Activated CD8-positive, alpha-beta memory T cell treated with anti-CD3 and anti-CD28 coated beads for 36 hours (primary cell): ENCODE measurements around the gene GNAS-AS1. TPM values are rescaled to one million over a fixed set of nuclear protein-coding genes. Genes with fewer than 3 reads are reported as not detected.

ENCODE experiments used
- CTCF ChIA-PET: fragments of 350-600 bp; sonication (Branson Sonifier 250); formaldehyde crosslinking; loops from one replicate; lab custom pipeline; 2021; ENCODE audit warnings: antibody characterized with exemption; lab: Charles Lee
- POLR2A ChIA-PET: fragments of 350-600 bp; sonication (Branson Sonifier 250); formaldehyde crosslinking; loops from one replicate; lab custom pipeline; 2021; ENCODE audit warnings: antibody characterized with exemption; lab: Charles Lee
- total RNA-seq, 2 experiments: library from RNA; stranded (reverse); gene quantifications; one replicate each; pipeline ENCODE4 v1.2.3, GENCODE V29; 2021

Gene GNAS-AS1
- total RNA-seq, 2 experiments from 2014 or later: 1.3 TPM

GRCh38 chr20:58889334-58889760 lies 38.6 kb upstream of the GNAS-AS1 start:
- POLR2A ChIA-PET: interaction anchor here (1.0 to 1.7 kb wide), 3 partner anchors 92 to 142 kb away, joined by 3 to 11 read pairs (median 5); partner anchors contain the start of gene ATP5F1E

GRCh38 chr20:58888521-58889333 lies 38.0 kb upstream of the GNAS-AS1 start:
- ChIA-PET CTCF (no interaction called here), POLR2A (interaction anchor here (0.6 to 1.7 kb wide), 4 partner anchors 19 to 143 kb away, joined by 3 to 11 read pairs (median 4); partner anchors contain the start of gene ATP5F1E)

More at GRCh38 chr20:58889334-58889760, 38.6 kb upstream of the GNAS-AS1 start:
- CTCF ChIA-PET: no interaction called here

GRCh38 chr20:58888103-58888502 lies 37.4 kb upstream of the GNAS-AS1 start:
- ChIA-PET POLR2A (no interaction called here), CTCF (no interaction called here)

- CTCF ChIA-PET: interaction anchor here (0.7 to 1.3 kb wide), 3 partner anchors 14 to 321 kb away, joined by 3 read pairs; no protein-coding TSS in a partner anchor
- POLR2A ChIA-PET: interaction anchor here (0.7 kb wide), 1 partner anchor 335 kb away, joined by 3 read pairs; no protein-coding TSS in a partner anchor
Measured at GRCh38 chr20:58886546-58886945, 35.8 kb upstream of the GNAS-AS1 start.

GRCh38 chr20:58884966-58885365 lies 34.3 kb upstream of the GNAS-AS1 start:
- POLR2A ChIA-PET: no interaction called here
- CTCF ChIA-PET: no interaction called here

GRCh38 chr20:58883241-58883691 lies 32.6 kb upstream of the GNAS-AS1 start:
- ChIA-PET POLR2A (no interaction called here), CTCF (no interaction called here)

GRCh38 chr20:58882704-58883089 lies 32.0 kb upstream of the GNAS-AS1 start:
- POLR2A ChIA-PET: no interaction called here

GRCh38 chr20:58880994-58881752 lies 30.5 kb upstream of the GNAS-AS1 start:
- ChIA-PET CTCF (interaction anchor here (1.6 kb wide), 1 partner anchor 11 kb away, joined by 5 read pairs; no protein-coding TSS in a partner anchor), POLR2A (no interaction called here)

More at GRCh38 chr20:58882704-58883089, 32.0 kb upstream of the GNAS-AS1 start:
- CTCF ChIA-PET: interaction anchor here (1.6 kb wide), 1 partner anchor 12 kb away, joined by 5 read pairs; no protein-coding TSS in a partner anchor

GRCh38 chr20:58880441-58880840 lies 29.7 kb upstream of the GNAS-AS1 start:
- ChIA-PET POLR2A (no interaction called here), CTCF (no interaction called here)

GRCh38 chr20:58878399-58878798 lies 27.7 kb upstream of the GNAS-AS1 start:
- ChIA-PET POLR2A (no interaction called here), CTCF (no interaction called here)

- ChIA-PET POLR2A (no interaction called here), CTCF (no interaction called here)
Measured at GRCh38 chr20:58877976-58878360, 27.3 kb upstream of the GNAS-AS1 start.

- CTCF ChIA-PET: no interaction called here
- POLR2A ChIA-PET: interaction anchor here (0.6 kb wide), 1 partner anchor 486 kb away, joined by 3 read pairs; no protein-coding TSS in a partner anchor
Measured at GRCh38 chr20:58877050-58877975, 26.6 kb upstream of the GNAS-AS1 start.

GRCh38 chr20:58876437-58876836 lies 25.7 kb upstream of the GNAS-AS1 start:
- POLR2A ChIA-PET: no interaction called here
- CTCF ChIA-PET: interaction anchor here (0.5 kb wide), 1 partner anchor 16 kb away, joined by 3 read pairs; no protein-coding TSS in a partner anchor

- ChIA-PET CTCF (no interaction called here), POLR2A (no interaction called here)
Measured at GRCh38 chr20:58875541-58876134, 24.9 kb upstream of the GNAS-AS1 start.

- ChIA-PET POLR2A (no interaction called here), CTCF (no interaction called here)
Measured at GRCh38 chr20:58875111-58875510, 24.4 kb upstream of the GNAS-AS1 start.

- ChIA-PET POLR2A (no interaction called here), CTCF (no interaction called here)
Measured at GRCh38 chr20:58874469-58874868, 23.8 kb upstream of the GNAS-AS1 start.

- POLR2A ChIA-PET: interaction anchor here (0.6 kb wide), 1 partner anchor 157 kb away, joined by 7 read pairs; no protein-coding TSS in a partner anchor
- CTCF ChIA-PET: interaction anchor here (0.7 to 1.8 kb wide), 3 partner anchors 10 to 351 kb away, joined by 3 to 5 read pairs (median 3); no protein-coding TSS in a partner anchor
Measured at GRCh38 chr20:58871533-58872102, 20.9 kb upstream of the GNAS-AS1 start.
